GM23338 (cell line): Measurements from ENCODE around the gene RHOB.

ENCODE experiments used
- CREB1 ChIP-seq: fragments of 250-450 bp; sonication (Bioruptor Pico); IDR thresholded peaks from 2 replicates; pipeline ENCODE4 v1.5.0; 2020; ENCODE audit warnings: low read depth, mild to moderate bottlenecking, moderate library complexity
- CTCF ChIP-seq, 2 experiments: fragments of 200-600 bp in 1 of 2; sonication (generic) in 1 of 2; conservative IDR thresholded peaks; 2 replicates each; pipeline versions ENCODE4 v1.5.1 to v1.6.1; 2016 to 2017; ENCODE audit warnings: antibody characterized with exemption in 2 of 2, low read depth in 2 of 2, mild to moderate bottlenecking in 2 of 2, moderate library complexity in 1 of 2
- ETS1 ChIP-seq: IDR thresholded peaks from 2 replicates; pipeline ENCODE4 v1.6.1; 2016; ENCODE audit warnings: antibody characterized with exemption
- EZH2 ChIP-seq: fragments of 200-600 bp; sonication (generic); IDR thresholded peaks from one replicate; pipeline ENCODE4 v1.8.0; 2017; ENCODE audit warnings: antibody characterized with exemption, mild to moderate bottlenecking, low read depth; ENCODE audit not compliant: unreplicated experiment
- EZH2phosphoT487 ChIP-seq: fragments of 200-600 bp; sonication (generic); IDR thresholded peaks from one replicate; pipeline ENCODE4 v1.8.1; 2018; ENCODE audit warnings: antibody characterized with exemption; ENCODE audit not compliant: unreplicated experiment
- JUNB ChIP-seq: IDR thresholded peaks from one replicate; pipeline ENCODE4 v1.6.1; 2016; ENCODE audit warnings: antibody characterized with exemption; ENCODE audit not compliant: unreplicated experiment
- NANOG ChIP-seq: IDR thresholded peaks from 2 replicates; pipeline ENCODE4 v1.6.1; 2016; ENCODE audit warnings: antibody characterized with exemption, borderline replicate concordance
- POLR2AphosphoS5 ChIP-seq: IDR thresholded peaks from 2 replicates; pipeline ENCODE4 v1.6.1; 2016; ENCODE audit warnings: antibody characterized with exemption, low read depth
- REST ChIP-seq: IDR thresholded peaks from one replicate; pipeline ENCODE4 v1.6.1; 2018; ENCODE audit warnings: antibody characterized with exemption; ENCODE audit not compliant: unreplicated experiment
- ZNF114 ChIP-seq: fragments of 250-450 bp; sonication (Bioruptor Pico); IDR thresholded peaks from 2 replicates; pipeline ENCODE4 v1.5.0; 2020; ENCODE audit warnings: mild to moderate bottlenecking, moderate library complexity
- ZNF331 ChIP-seq: fragments of 250-450 bp; sonication (Bioruptor Pico); IDR thresholded peaks from 2 replicates; pipeline ENCODE4 v1.5.0; 2020; ENCODE audit warnings: low read depth, mild to moderate bottlenecking, moderate library complexity
- ZNF462 ChIP-seq: fragments of 250-450 bp; sonication (Bioruptor Pico); IDR thresholded peaks from 2 replicates; pipeline ENCODE4 v1.5.0; 2020; ENCODE audit warnings: mild to moderate bottlenecking, moderate library complexity

GRCh38 chr2:20428717-20429490 is 18.0 kb upstream of the RHOB start:
- TF ChIP-seq REST (no peak), EZH2 (no peak), POLR2AphosphoS5 (no peak), CTCF (conservative IDR thresholded peaks at IDR 0.05; ENCODE audit: low read depth in 2 of 2) (no peak), JUNB (no peak), ETS1 (no peak), ZNF331 (CRISPR knock-in tag) (no peak), CREB1 (CRISPR knock-in tag) (no peak), NANOG (no peak), EZH2phosphoT487 (no peak), ZNF114 (CRISPR knock-in tag) (no peak), ZNF462 (no peak)
